K562 (cell line): ENCODE measurements around the gene TCIRG1. TPM values are rescaled to one million over a fixed set of nuclear protein-coding genes. Genes with fewer than 3 reads are reported as not detected.

ENCODE experiments used
- CBFB ChIP-seq: sonication (generic); formaldehyde crosslinking; IDR thresholded peaks from 2 replicates; pipeline ENCODE4 v1.4.0; 2020; ENCODE audit warnings: mild to moderate bottlenecking, missing genetic modification reagents
- CEBPZ ChIP-seq: fragments of 150-350 bp; IDR thresholded peaks from 2 replicates; pipeline ENCODE4 v1.6.1; 2014; ENCODE audit warnings: low read depth, mild to moderate bottlenecking, low read length, borderline replicate concordance
- CHCHD3 ChIP-seq: fragments of 250-450 bp; sonication (Bioruptor Pico); IDR thresholded peaks from 2 replicates; pipeline ENCODE4 v2.1.2; 2022; ENCODE audit warnings: mild to moderate bottlenecking
- CREB1 ChIP-seq, 2 experiments: sonication (generic) in 1 of 2; formaldehyde crosslinking in 1 of 2; IDR thresholded peaks; 2 replicates each; pipeline versions ENCODE4 v1.6.1 to v1.8.0; 2012 to 2022; ENCODE audit warnings: inconsistent platforms in 1 of 2, mild to moderate bottlenecking in 1 of 2, missing genetic modification reagents in 1 of 2, moderate library complexity in 1 of 2
- ESRRB ChIP-seq: fragments of 250-450 bp; sonication (Bioruptor Pico); IDR thresholded peaks from 2 replicates; pipeline ENCODE4 v1.5.0; 2020; ENCODE audit warnings: mild to moderate bottlenecking, moderate library complexity, borderline replicate concordance
- ETS2 ChIP-seq: IDR thresholded peaks from 2 replicates; pipeline ENCODE4 v1.6.1; 2016; ENCODE audit warnings: borderline replicate concordance, missing genetic modification characterization, mild to moderate bottlenecking, moderate library complexity, missing compliant biosample characterization; ENCODE audit not compliant: poor library complexity, severe bottlenecking
- FIP1L1 ChIP-seq: fragments of 200-400 bp; formaldehyde crosslinking; IDR thresholded peaks from 2 replicates; pipeline ENCODE4 v1.6.1; 2018; ENCODE audit warnings: mild to moderate bottlenecking, low read depth, low read length; ENCODE audit not compliant: poor library complexity, severe bottlenecking
- FOXJ3 ChIP-seq: sonication (generic); formaldehyde crosslinking; IDR thresholded peaks from 2 replicates; pipeline ENCODE4 v1.4.0; 2020; ENCODE audit warnings: mild to moderate bottlenecking, missing genetic modification reagents
- FOXP4 ChIP-seq: sonication (generic); formaldehyde crosslinking; IDR thresholded peaks from 2 replicates; pipeline ENCODE4 v1.8.0; 2022; ENCODE audit warnings: mild to moderate bottlenecking, missing genetic modification reagents, borderline replicate concordance
- HCFC1 ChIP-seq: IDR thresholded peaks from 2 replicates; pipeline ENCODE4 v1.6.1; 2012; ENCODE audit warnings: low read depth, low read length, improper control_type of control experiment
- PCBP2 ChIP-seq: fragments of 200-400 bp; formaldehyde crosslinking; IDR thresholded peaks from 2 replicates; pipeline ENCODE4 v1.6.1; 2018; ENCODE audit warnings: low read length, low read depth, mild to moderate bottlenecking, moderate library complexity; ENCODE audit not compliant: poor library complexity, severe bottlenecking
- RBM14 ChIP-seq: fragments of 200-400 bp; formaldehyde crosslinking; IDR thresholded peaks from 2 replicates; pipeline ENCODE4 v1.6.1; 2018; ENCODE audit warnings: low read depth, mild to moderate bottlenecking, low read length, moderate library complexity, borderline replicate concordance; ENCODE audit not compliant: insufficient read depth
- RBM25 ChIP-seq: fragments of 200-400 bp; formaldehyde crosslinking; IDR thresholded peaks from 2 replicates; pipeline ENCODE4 v1.6.1; 2018; ENCODE audit warnings: low read length, low read depth, moderate library complexity; ENCODE audit not compliant: severe bottlenecking
- RNF2 ChIP-seq: sonication (generic); IDR thresholded peaks from 2 replicates; pipeline ENCODE4 v1.6.1; 2016
- SETDB1 ChIP-seq: IDR thresholded peaks from one replicate; pipeline ENCODE4 v1.6.1; 2012; ENCODE audit warnings: low read length, control low read depth, inconsistent platforms
- SNRNP70 ChIP-seq: fragments of 200-400 bp; formaldehyde crosslinking; optimal IDR thresholded peaks from 2 replicates; pipeline ENCODE3; 2017; ENCODE audit warnings: low read depth, low read length
- THRB ChIP-seq: fragments of 450-650 bp; formaldehyde crosslinking; conservative IDR thresholded peaks from 2 replicates; pipeline ENCODE4 v1.4.0; 2022; ENCODE audit warnings: mild to moderate bottlenecking, missing genetic modification characterization
- XRCC5 ChIP-seq: fragments of 200-400 bp; formaldehyde crosslinking; IDR thresholded peaks from 2 replicates; pipeline ENCODE4 v1.6.1; 2017; ENCODE audit warnings: low read depth, mild to moderate bottlenecking, low read length
- ZNF124 ChIP-seq: sonication (generic); formaldehyde crosslinking; IDR thresholded peaks from 2 replicates; pipeline ENCODE4 v1.8.1; 2022; ENCODE audit warnings: missing genetic modification reagents
- ZNF76 ChIP-seq: fragments of 250-450 bp; sonication (Bioruptor Pico); IDR thresholded peaks from 2 replicates; pipeline ENCODE4 v1.4.0; 2020; ENCODE audit warnings: mild to moderate bottlenecking, moderate library complexity, borderline replicate concordance
- polyA plus RNA-seq, 8 experiments: library from polyadenylated mRNA; depleted of rRNA in 4 of 8; stranded (reverse) in 5 of 8; unstranded in 3 of 8; fragments of >200 nt; fragmentation: Nextera tagmentation in 2 of 8; fragmentation: Illumina TruSeq in 1 of 8; extraction: Ambion mirVana in 2 of 8; extraction: Trizol in 1 of 8; gene quantifications; 2 replicates each; pipeline versions ENCODE4 v1.2.1 to v1.2.3, GENCODE V29; 2011 to 2014; ENCODE audit warnings: inconsistent platforms in 1 of 8, missing spikeins in 1 of 8
- total RNA-seq, 7 experiments: library from RNA; depleted of rRNA in 6 of 7; stranded (reverse); fragments of >200 nt in 6 of 7; fragmentation: Illumina TruSeq in 2 of 7; extraction: Trizol in 2 of 7; gene quantifications; 2 replicates each; pipeline versions ENCODE4 v1.2.1 to v1.2.3, GENCODE V29; 2011 to 2021; ENCODE audit warnings: low replicate concordance in 1 of 7

TCIRG1 gene
- total and polyA plus RNA-seq, 9 of the 15 experiments (the other 6 are each of a cell fraction or from before 2014, with no cell fraction given) = 0.49 to 143 (median 24.4) TPM

- TF ChIP-seq RBM14 (no peak), RNF2 (peak; percentile 38; the same call in 1 of the 2 replicates), FOXJ3 (CRISPR knock-in tag) (no peak), FIP1L1 (no peak), HCFC1 (no peak), SNRNP70 (no peak), ZNF124 (CRISPR knock-in tag) (no peak), CEBPZ (no peak), CHCHD3 (CRISPR knock-in tag) (no peak), CREB1 (IDR thresholded peaks at IDR 0.05) (no peak), CREB1 (CRISPR knock-in tag; IDR thresholded peaks at IDR 0.05) (no peak), FOXP4 (CRISPR knock-in tag) (no peak), CBFB (CRISPR knock-in tag) (no peak), ESRRB (CRISPR knock-in tag) (no peak), RBM25 (no peak), PCBP2 (no peak), XRCC5 (no peak), THRB (CRISPR knock-in tag) (no peak), ETS2 (tag) (no peak), SETDB1 (no peak), ZNF76 (CRISPR knock-in tag) (no peak)
These were observed 28.5 kb upstream of the TCIRG1 start, which contains the start of gene ALDH3B1 (continued) for GRCh38 chr11:68010090-68011041.
